ENCODE results near the gene CPE.
"Not testable (repeated sequence)": the region's sequence is repeated elsewhere in the genome, so short reads cannot be mapped to it uniquely, and the experiment has no call there.

CPE gene

GRCh38 chr4:165403637-165404036 lies 24.8 kb downstream of the CPE start:
- DNase-seq (ENCODE audit: low read depth in 2 of 3, low spot score in 2 of 3), result no peak

GRCh38 chr4:165404080-165404479 lies 25.3 kb downstream of the CPE start:
- DNase-seq (ENCODE audit: low read depth in 2 of 3, low spot score in 2 of 3), result no peak

GRCh38 chr4:165404696-165405095 lies 25.9 kb downstream of the CPE start:
- DNase-seq (ENCODE audit: low read depth in 2 of 3, low spot score in 2 of 3), result no peak

GRCh38 chr4:165410214-165410613 lies 31.4 kb downstream of the CPE start:
- no peak for DNase-seq (ENCODE audit: low read depth in 2 of 3, low spot score in 2 of 3)

GRCh38 chr4:165415910-165416309 lies 37.1 kb downstream of the CPE start:
- no peak for DNase-seq (ENCODE audit: low read depth in 2 of 3, low spot score in 2 of 3)

- no peak for DNase-seq (ENCODE audit: low read depth in 2 of 3, low spot score in 2 of 3)
Measured at GRCh38 chr4:165418073-165418472, 39.3 kb downstream of the CPE start.

GRCh38 chr4:165425629-165426028 lies 46.8 kb downstream of the CPE start:
- no peak for DNase-seq (ENCODE audit: low read depth in 2 of 3, low spot score in 2 of 3)

- DNase-seq (ENCODE audit: low read depth in 2 of 3, low spot score in 2 of 3), result no peak
Measured at GRCh38 chr4:165426331-165426730, 47.5 kb downstream of the CPE start.

- no peak for DNase-seq (ENCODE audit: low read depth in 2 of 3, low spot score in 2 of 3)
Measured at GRCh38 chr4:165426823-165427222, 48.0 kb downstream of the CPE start.

- no peak for DNase-seq (ENCODE audit: low read depth in 2 of 3, low spot score in 2 of 3)
Measured at GRCh38 chr4:165428957-165429356, 50.1 kb downstream of the CPE start.

GRCh38 chr4:165433529-165433928 lies 54.7 kb downstream of the CPE start:
- DNase-seq (ENCODE audit: low read depth in 2 of 3, low spot score in 2 of 3), result no peak

- no peak for DNase-seq (ENCODE audit: low read depth in 2 of 3, low spot score in 2 of 3)
Measured at GRCh38 chr4:165437691-165438090, 58.9 kb downstream of the CPE start.

- no peak for DNase-seq (ENCODE audit: low read depth in 2 of 3, low spot score in 2 of 3)
Measured at GRCh38 chr4:165439344-165439743, 60.5 kb downstream of the CPE start.

- no peak for DNase-seq (ENCODE audit: low read depth in 2 of 3, low spot score in 2 of 3)
Measured at GRCh38 chr4:165439981-165440380, 61.2 kb downstream of the CPE start.

- DNase-seq (ENCODE audit: low read depth in 2 of 3, low spot score in 2 of 3), result no peak
Measured at GRCh38 chr4:165440415-165441158, 61.8 kb downstream of the CPE start.

- DNase-seq (ENCODE audit: low read depth in 2 of 3, low spot score in 2 of 3), result no peak
Measured at GRCh38 chr4:165443276-165443675, 64.5 kb downstream of the CPE start.

GRCh38 chr4:165448700-165449099 lies 69.9 kb downstream of the CPE start:
- DNase-seq (ENCODE audit: low read depth in 2 of 3, low spot score in 2 of 3), result no peak

GRCh38 chr4:165449333-165449732 lies 70.5 kb downstream of the CPE start:
- DNase-seq (ENCODE audit: low read depth in 2 of 3, low spot score in 2 of 3), result no peak

- DNase-seq (ENCODE audit: low read depth in 2 of 3, low spot score in 2 of 3), result no peak
Measured at GRCh38 chr4:165450871-165451270, 72.1 kb downstream of the CPE start.

GRCh38 chr4:165453140-165453539 lies 74.3 kb downstream of the CPE start:
- not testable (repeated sequence) for DNase-seq (ENCODE audit: low read depth in 2 of 3, low spot score in 2 of 3)

- no peak for DNase-seq (ENCODE audit: low read depth in 2 of 3, low spot score in 2 of 3)
Measured at GRCh38 chr4:165454426-165454825, 75.6 kb downstream of the CPE start.

GRCh38 chr4:165457793-165458192 lies 79.0 kb downstream of the CPE start:
- no peak for DNase-seq (ENCODE audit: low read depth in 2 of 3, low spot score in 2 of 3)

GRCh38 chr4:165458471-165458870 lies 79.7 kb downstream of the CPE start:
- DNase-seq (ENCODE audit: low read depth in 2 of 3, low spot score in 2 of 3), result no peak

Data from activated CD8-positive, alpha-beta memory T cell treated with anti-CD3 and anti-CD28 coated beads for 48 hours (primary cell).